CD4-positive, alpha-beta T cell treated with Interleukin-17A for 4 hours (primary cell): Measurements from ENCODE around the gene ZNF410.

ENCODE experiments used
- DNase-seq: peaks from one replicate; pipeline ENCODE4 v3.0.0-alpha.2; 2020; ENCODE audit warnings: mixed read lengths

The ZNF410 gene

GRCh38 chr14:73958591-73958990, 71.9 kb downstream of the ZNF410 start:
- no peak for DNase-seq

DNA sequence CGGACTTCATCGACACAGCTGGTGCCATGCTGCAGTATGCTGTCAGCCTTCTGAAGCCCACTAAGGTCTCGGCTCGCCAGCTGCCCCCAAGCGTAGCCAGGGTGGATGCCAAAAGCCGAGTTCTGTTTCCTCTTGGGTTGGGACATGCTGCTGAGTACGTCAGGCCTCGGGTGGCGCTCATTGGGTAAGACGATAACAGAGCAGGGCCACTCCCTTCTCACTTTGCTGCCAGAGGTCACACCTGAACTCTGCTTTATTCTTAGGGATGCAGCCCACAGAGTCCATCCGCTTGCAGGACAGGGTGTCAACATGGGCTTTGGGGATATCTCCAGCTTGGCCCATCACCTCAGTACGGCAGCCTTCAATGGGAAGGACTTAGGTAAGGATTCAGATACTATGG, 74.5 kb downstream of the ZNF410 start:
- DNase-seq: no peak

DNA sequence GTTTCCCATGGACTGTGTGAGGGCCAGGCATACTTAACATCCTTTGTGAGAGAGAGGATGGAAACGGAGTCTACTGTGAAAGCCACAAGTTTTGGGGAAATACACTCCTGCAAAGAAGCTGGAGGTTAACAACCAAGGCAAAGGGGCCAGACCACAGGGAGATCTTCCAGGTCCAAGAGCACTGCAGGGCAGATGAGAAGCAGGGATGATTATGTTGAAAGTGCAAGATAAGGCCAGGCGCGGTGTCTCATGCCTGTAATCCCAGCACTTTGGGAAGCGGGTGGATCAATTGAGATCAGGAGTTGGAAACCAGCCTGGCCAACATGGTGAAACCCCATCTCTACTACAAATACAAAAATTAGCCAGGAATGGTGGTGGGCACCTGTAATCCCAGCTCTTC, 78.6 kb downstream of the ZNF410 start:
- no peak for DNase-seq

DNA sequence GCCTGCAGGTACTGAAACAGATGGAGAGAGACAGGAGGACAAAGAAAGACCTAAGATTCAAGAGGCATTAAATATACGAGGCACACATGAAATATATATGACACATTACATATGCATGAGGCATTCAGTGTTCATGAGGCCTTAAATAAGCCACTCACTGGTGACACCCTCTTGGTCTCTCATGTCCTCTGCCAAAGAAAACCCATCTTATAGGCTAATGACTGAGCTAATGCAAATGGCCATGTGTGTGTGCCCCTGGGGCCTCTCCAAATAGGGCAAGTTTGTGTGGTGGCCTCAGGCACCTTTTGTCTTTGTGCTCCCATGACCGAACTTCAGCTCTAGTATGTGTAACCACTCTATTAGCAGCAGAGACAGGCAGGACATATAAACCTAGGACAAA, 82.2 kb downstream of the ZNF410 start:
- DNase-seq: no peak

GRCh38 chr14:73973497-73973896, 86.8 kb downstream of the ZNF410 start:
- DNase-seq: no peak

- no peak for DNase-seq
Measured at GRCh38 chr14:73976125-73976524, 89.5 kb downstream of the ZNF410 start.

DNA sequence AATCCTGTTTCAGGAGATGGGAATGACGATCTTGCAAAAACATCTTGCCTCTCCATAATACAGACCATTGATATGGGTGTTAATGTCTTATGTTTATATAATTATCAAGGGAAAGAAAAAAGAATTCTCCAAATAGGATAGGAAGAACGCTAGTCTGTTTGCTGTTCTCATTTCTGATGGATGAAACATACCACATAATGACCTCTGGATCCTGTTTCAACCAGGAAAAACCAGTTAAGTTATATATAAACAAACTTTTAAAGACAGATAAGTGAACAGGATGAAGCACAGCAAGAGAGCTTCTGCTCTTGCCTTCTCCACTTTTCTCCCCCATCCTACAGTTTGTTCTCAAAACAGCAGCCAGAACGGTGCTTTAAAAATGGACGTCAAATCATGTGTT, 91.2 kb downstream of the ZNF410 start:
- DNase-seq: no peak
